Endothelial cell of umbilical vein (primary cell): ENCODE results near the gene SYNE1.

Source experiments
- EZH2 ChIP-seq: IDR thresholded peaks from 2 replicates; pipeline ENCODE4 v1.6.1; 2012; ENCODE audit warnings: borderline replicate concordance, low read depth, mild to moderate bottlenecking, moderate library complexity, low read length, inconsistent platforms; ENCODE audit not compliant: severe bottlenecking
- POLR2A ChIP-seq: IDR thresholded peaks from 2 replicates; pipeline ENCODE4 v1.6.1; 2012; ENCODE audit warnings: low read depth, mild to moderate bottlenecking, control low read depth, low read length
- TF ChIP-seq, protein P1 (sequence below), 2 donors: IDR thresholded peaks; 1 replicate in 1 of 2; 2 replicates in 1 of 2; pipeline ENCODE4 v1.5.1; 2011; ENCODE audit warnings: low read length in 2 of 2, mild to moderate bottlenecking in 2 of 2, moderate library complexity in 2 of 2, control low read depth in 1 of 2, inconsistent platforms in 1 of 2, low read depth in 1 of 2; ENCODE audit not compliant: insufficient read depth in 1 of 2; ENCODE audit errors: extremely low read depth in 1 of 2

DNA sequence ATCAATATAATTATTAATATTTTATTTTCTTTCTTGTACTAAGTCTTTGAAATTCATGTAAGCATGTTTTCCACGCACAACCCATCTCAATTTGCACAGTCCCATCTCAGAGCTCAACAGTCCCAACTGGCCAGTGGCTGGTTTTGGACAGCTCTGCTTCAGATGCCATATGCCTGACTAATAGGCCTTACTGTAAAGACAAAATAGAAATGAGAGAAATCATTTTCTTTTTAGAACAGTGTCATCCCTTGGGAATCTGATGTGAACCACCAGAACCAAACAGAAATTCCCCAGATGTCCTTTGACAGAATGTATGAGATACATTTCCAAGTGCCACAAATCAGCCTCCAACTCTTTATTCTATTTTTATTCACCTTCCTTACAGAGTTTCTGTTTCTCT, 490.8 kb downstream of the SYNE1 start:
- no peak for TF ChIP-seq EZH2
- TF ChIP-seq POLR2A, result no peak
- TF ChIP-seq, protein P1, sequence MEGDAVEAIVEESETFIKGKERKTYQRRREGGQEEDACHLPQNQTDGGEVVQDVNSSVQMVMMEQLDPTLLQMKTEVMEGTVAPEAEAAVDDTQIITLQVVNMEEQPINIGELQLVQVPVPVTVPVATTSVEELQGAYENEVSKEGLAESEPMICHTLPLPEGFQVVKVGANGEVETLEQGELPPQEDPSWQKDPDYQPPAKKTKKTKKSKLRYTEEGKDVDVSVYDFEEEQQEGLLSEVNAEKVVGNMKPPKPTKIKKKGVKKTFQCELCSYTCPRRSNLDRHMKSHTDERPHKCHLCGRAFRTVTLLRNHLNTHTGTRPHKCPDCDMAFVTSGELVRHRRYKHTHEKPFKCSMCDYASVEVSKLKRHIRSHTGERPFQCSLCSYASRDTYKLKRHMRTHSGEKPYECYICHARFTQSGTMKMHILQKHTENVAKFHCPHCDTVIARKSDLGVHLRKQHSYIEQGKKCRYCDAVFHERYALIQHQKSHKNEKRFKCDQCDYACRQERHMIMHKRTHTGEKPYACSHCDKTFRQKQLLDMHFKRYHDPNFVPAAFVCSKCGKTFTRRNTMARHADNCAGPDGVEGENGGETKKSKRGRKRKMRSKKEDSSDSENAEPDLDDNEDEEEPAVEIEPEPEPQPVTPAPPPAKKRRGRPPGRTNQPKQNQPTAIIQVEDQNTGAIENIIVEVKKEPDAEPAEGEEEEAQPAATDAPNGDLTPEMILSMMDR (IDR thresholded peaks at IDR 0.05; ENCODE audit: extremely low read depth in 1 of 2, insufficient read depth in 1 of 2, low read depth in 1 of 2, low read length in 2 of 2), result no peak
